ENCODE results near the gene FBXO41.

The FBXO41 gene

GRCh38 chr2:73250872-73251846 lies 33.1 kb downstream of the FBXO41 start:
- peaks cover 72% of the 10 kb centered on the region for H3K36me3 ChIP-seq (ENCODE audit: control insufficient read depth, low read depth, low read length)
- H3K27ac ChIP-seq (ENCODE audit: low read length) = no peak overlapping the region
- no peaks in the 10 kb centered on the region for H3K9me3 ChIP-seq (ENCODE audit: control insufficient read depth, low read depth, low read length)
- H3K4me1 ChIP-seq (ENCODE audit: control insufficient read depth, low read depth, low read length) = no peaks in the 10 kb centered on the region
- no peak overlapping the region for H3K9ac ChIP-seq (ENCODE audit: low read length)
- no peak overlapping the region for H3K4me3 ChIP-seq (ENCODE audit: low read length)
- H3K27me3 ChIP-seq (ENCODE audit: control insufficient read depth, insufficient read depth, low read length) = no peaks in the 10 kb centered on the region

GRCh38 chr2:73249636-73250035 lies 34.6 kb downstream of the FBXO41 start:
- Histone ChIP-seq H3K27ac (ENCODE audit: low read length) (no peak overlapping the region), H3K4me3 (ENCODE audit: low read length) (no peak overlapping the region), H3K9ac (ENCODE audit: low read length) (no peak overlapping the region), H3K4me1 (ENCODE audit: control insufficient read depth, low read depth, low read length) (no peaks in the 10 kb centered on the region), H3K27me3 (ENCODE audit: control insufficient read depth, insufficient read depth, low read length) (no peaks in the 10 kb centered on the region), H3K9me3 (ENCODE audit: control insufficient read depth, low read depth, low read length) (no peaks in the 10 kb centered on the region), H3K36me3 (ENCODE audit: control insufficient read depth, low read depth, low read length) (peaks cover 87% of the 10 kb centered on the region)

- no peaks in the 10 kb centered on the region for H3K9me3 ChIP-seq (ENCODE audit: control insufficient read depth, low read depth, low read length)
- H3K9ac ChIP-seq (ENCODE audit: low read length) = no peak overlapping the region
- H3K36me3 ChIP-seq (ENCODE audit: control insufficient read depth, low read depth, low read length) = peaks cover 92% of the 10 kb centered on the region
- no peak overlapping the region for H3K4me3 ChIP-seq (ENCODE audit: low read length)
- no peaks in the 10 kb centered on the region for H3K27me3 ChIP-seq (ENCODE audit: control insufficient read depth, insufficient read depth, low read length)
- no peaks in the 10 kb centered on the region for H3K4me1 ChIP-seq (ENCODE audit: control insufficient read depth, low read depth, low read length)
- H3K27ac ChIP-seq (ENCODE audit: low read length) = no peak overlapping the region
Measured at GRCh38 chr2:73246850-73247249, 37.4 kb downstream of the FBXO41 start.

GRCh38 chr2:73244580-73244979 lies 39.7 kb downstream of the FBXO41 start:
- H3K4me3 ChIP-seq (ENCODE audit: low read length) = no peak overlapping the region
- no peaks in the 10 kb centered on the region for H3K4me1 ChIP-seq (ENCODE audit: control insufficient read depth, low read depth, low read length)
- H3K36me3 ChIP-seq (ENCODE audit: control insufficient read depth, low read depth, low read length) = peaks cover 90% of the 10 kb centered on the region
- H3K27me3 ChIP-seq (ENCODE audit: control insufficient read depth, insufficient read depth, low read length) = no peaks in the 10 kb centered on the region
- H3K9me3 ChIP-seq (ENCODE audit: control insufficient read depth, low read depth, low read length) = no peaks in the 10 kb centered on the region
- H3K9ac ChIP-seq (ENCODE audit: low read length) = no peak overlapping the region
- no peak overlapping the region for H3K27ac ChIP-seq (ENCODE audit: low read length)

DNA sequence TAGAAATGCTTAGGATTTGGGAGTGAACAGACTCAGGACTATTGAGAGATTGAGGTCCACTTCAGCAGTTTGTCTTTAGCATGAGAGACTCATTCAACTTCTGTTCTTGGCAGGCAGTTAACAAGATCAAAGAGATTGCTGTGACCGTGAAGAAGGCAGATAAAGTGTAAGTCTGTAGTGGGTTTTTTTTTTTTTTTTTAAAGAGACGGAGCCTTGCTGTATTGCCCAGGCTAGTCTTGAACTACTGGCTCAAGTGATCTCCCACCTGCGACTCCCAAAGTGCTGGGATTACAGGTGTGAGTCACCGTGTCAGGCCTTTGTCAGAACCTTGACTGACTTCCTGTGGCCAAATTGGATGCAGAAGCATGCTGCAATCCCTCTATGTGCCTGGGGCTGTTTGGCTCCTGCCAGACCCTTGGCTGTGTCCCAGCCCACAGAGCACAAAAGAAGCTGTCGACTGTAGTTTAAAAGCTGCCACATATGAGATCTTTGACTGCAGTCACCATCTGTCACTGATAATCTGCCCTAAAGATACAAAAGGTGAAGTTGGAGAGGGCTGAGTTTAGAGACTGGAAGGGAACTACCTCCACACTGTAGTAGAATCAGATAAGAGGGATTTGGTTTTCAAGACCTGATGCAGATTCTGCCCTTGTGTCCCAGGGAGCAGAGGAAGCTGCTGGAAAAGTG lies 40.3 kb downstream of the FBXO41 start:
- H3K36me3 ChIP-seq (ENCODE audit: control insufficient read depth, low read depth, low read length) = peaks cover 89% of the 10 kb centered on the region
- H3K4me1 ChIP-seq (ENCODE audit: control insufficient read depth, low read depth, low read length) = no peaks in the 10 kb centered on the region
- H3K4me3 ChIP-seq (ENCODE audit: low read length) = no peak overlapping the region
- no peak overlapping the region for H3K27ac ChIP-seq (ENCODE audit: low read length)
- H3K9me3 ChIP-seq (ENCODE audit: control insufficient read depth, low read depth, low read length) = no peaks in the 10 kb centered on the region
- H3K27me3 ChIP-seq (ENCODE audit: control insufficient read depth, insufficient read depth, low read length) = no peaks in the 10 kb centered on the region
- H3K9ac ChIP-seq (ENCODE audit: low read length) = no peak overlapping the region

- no peak overlapping the region for H3K9ac ChIP-seq (ENCODE audit: low read length)
- no peaks in the 10 kb centered on the region for H3K27me3 ChIP-seq (ENCODE audit: control insufficient read depth, insufficient read depth, low read length)
- peaks cover 57% of the 10 kb centered on the region for H3K36me3 ChIP-seq (ENCODE audit: control insufficient read depth, low read depth, low read length)
- no peak overlapping the region for H3K27ac ChIP-seq (ENCODE audit: low read length)
- no peaks in the 10 kb centered on the region for H3K9me3 ChIP-seq (ENCODE audit: control insufficient read depth, low read depth, low read length)
- peaks cover 15% of the 10 kb centered on the region for H3K4me1 ChIP-seq (ENCODE audit: control insufficient read depth, low read depth, low read length)
- H3K4me3 ChIP-seq (ENCODE audit: low read length) = no peak overlapping the region
Measured at GRCh38 chr2:73239776-73240175, 44.5 kb downstream of the FBXO41 start.

GRCh38 chr2:73238976-73239375 lies 45.3 kb downstream of the FBXO41 start:
- Histone ChIP-seq H3K4me1 (ENCODE audit: control insufficient read depth, low read depth, low read length) (peaks cover 15% of the 10 kb centered on the region), H3K27ac (ENCODE audit: low read length) (no peak overlapping the region), H3K36me3 (ENCODE audit: control insufficient read depth, low read depth, low read length) (peaks cover 49% of the 10 kb centered on the region), H3K4me3 (ENCODE audit: low read length) (no peak overlapping the region), H3K27me3 (ENCODE audit: control insufficient read depth, insufficient read depth, low read length) (no peaks in the 10 kb centered on the region), H3K9me3 (ENCODE audit: control insufficient read depth, low read depth, low read length) (no peaks in the 10 kb centered on the region), H3K9ac (ENCODE audit: low read length) (no peak overlapping the region)

DNA sequence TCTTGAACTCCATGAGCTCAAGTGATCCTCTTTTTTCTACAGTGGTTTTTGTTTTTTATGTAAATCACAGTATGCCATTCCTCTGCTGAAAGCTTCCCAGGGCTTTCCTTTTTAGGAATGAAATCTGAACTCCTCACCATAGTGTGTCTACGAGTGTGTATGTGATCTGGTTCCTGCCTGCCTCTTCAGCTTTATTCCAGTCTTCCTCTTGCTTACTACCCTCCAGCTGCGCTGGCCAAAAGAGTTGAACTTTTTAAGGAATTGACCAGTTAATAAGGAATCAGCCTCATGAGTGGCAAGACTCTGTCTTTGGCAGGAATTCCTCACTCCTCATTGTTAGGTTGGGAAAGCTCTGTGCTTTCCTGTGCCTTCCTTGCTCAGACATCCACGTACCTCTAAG lies 46.1 kb downstream of the FBXO41 start:
- H3K9me3 ChIP-seq (ENCODE audit: control insufficient read depth, low read depth, low read length) = no peaks in the 10 kb centered on the region
- H3K36me3 ChIP-seq (ENCODE audit: control insufficient read depth, low read depth, low read length) = peaks cover 42% of the 10 kb centered on the region
- peak overlapping the region; percentile 6 for H3K27ac ChIP-seq (ENCODE audit: low read length)
- peak overlapping the region; percentile 44 for H3K9ac ChIP-seq (ENCODE audit: low read length)
- H3K4me3 ChIP-seq (ENCODE audit: low read length) = peak overlapping the region; percentile 34
- peaks cover 15% of the 10 kb centered on the region for H3K4me1 ChIP-seq (ENCODE audit: control insufficient read depth, low read depth, low read length)
- H3K27me3 ChIP-seq (ENCODE audit: control insufficient read depth, insufficient read depth, low read length) = no peaks in the 10 kb centered on the region

GRCh38 chr2:73237168-73237567 lies 47.1 kb downstream of the FBXO41 start:
- peaks cover 34% of the 10 kb centered on the region for H3K36me3 ChIP-seq (ENCODE audit: control insufficient read depth, low read depth, low read length)
- no peak overlapping the region for H3K9ac ChIP-seq (ENCODE audit: low read length)
- no peaks in the 10 kb centered on the region for H3K27me3 ChIP-seq (ENCODE audit: control insufficient read depth, insufficient read depth, low read length)
- peaks cover 15% of the 10 kb centered on the region for H3K4me1 ChIP-seq (ENCODE audit: control insufficient read depth, low read depth, low read length)
- no peak overlapping the region for H3K4me3 ChIP-seq (ENCODE audit: low read length)
- H3K9me3 ChIP-seq (ENCODE audit: control insufficient read depth, low read depth, low read length) = no peaks in the 10 kb centered on the region
- no peak overlapping the region for H3K27ac ChIP-seq (ENCODE audit: low read length)

DNA sequence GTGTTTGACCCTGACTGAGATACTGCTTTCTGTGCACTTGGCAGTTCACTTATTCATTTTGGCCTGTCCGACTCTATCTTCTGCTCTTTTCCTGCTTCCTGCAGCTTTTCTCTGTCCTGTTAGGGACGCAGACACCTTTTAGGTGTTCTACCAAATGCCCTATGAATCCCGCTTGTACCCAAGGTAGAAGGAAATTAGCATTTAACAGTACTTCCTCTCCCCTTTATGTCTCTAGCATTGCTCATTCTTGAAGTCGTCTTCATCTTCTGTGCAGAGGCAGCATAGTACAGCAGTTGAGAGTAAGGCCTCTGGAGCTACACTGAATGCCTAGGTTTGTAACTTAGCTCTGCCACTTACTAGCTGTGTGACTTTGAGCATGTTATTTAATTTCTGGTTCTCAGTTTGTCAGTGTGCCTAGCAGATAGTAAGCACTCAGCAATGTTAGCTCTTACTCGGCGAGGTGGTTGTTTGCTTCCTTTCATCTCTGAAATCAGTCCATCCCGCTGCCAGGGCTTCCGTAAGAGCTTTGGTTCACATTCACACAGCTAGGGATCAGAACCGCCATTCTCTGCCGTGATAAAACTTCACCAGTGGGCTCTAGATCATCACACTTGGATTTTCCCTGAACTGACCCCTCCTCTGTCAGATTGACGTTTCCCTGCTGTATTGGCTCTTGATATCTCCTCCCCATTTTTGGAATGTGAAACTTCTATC lies 48.8 kb downstream of the FBXO41 start:
- peaks cover 15% of the 10 kb centered on the region for H3K4me1 ChIP-seq (ENCODE audit: control insufficient read depth, low read depth, low read length)
- H3K27me3 ChIP-seq (ENCODE audit: control insufficient read depth, insufficient read depth, low read length) = no peaks in the 10 kb centered on the region
- peak overlapping the region; percentile 97 for H3K9ac ChIP-seq (ENCODE audit: low read length)
- peak overlapping the region; percentile 99 for H3K4me3 ChIP-seq (ENCODE audit: low read length)
- H3K27ac ChIP-seq (ENCODE audit: low read length) = no peak overlapping the region
- peaks cover 22% of the 10 kb centered on the region for H3K36me3 ChIP-seq (ENCODE audit: control insufficient read depth, low read depth, low read length)
- H3K9me3 ChIP-seq (ENCODE audit: control insufficient read depth, low read depth, low read length) = no peaks in the 10 kb centered on the region
